GM18519 (cell line): ENCODE results near the gene EPC2.
A peak's percentile ranks its signal among the peaks of the same experiment; 100 is the strongest.
"Not testable (repeated sequence)": the region's sequence is repeated elsewhere in the genome, so short reads cannot be mapped to it uniquely, and the experiment has no call there.

ENCODE experiments used
- ATAC-seq: cut with Tn5 transposase; IDR thresholded peaks from one replicate; pipeline ENCODE4 v1.9.1; 2021; ENCODE audit warnings: mild to moderate bottlenecking, moderate library complexity; ENCODE audit not compliant: unreplicated experiment, low FRiP score

EPC2 gene

GRCh38 chr2:148790172-148790571, 145.6 kb downstream of the EPC2 start:
- not testable (repeated sequence) for ATAC-seq

GRCh38 chr2:148794558-148794957, 150.0 kb downstream of the EPC2 start:
- ATAC-seq = no peak

DNA sequence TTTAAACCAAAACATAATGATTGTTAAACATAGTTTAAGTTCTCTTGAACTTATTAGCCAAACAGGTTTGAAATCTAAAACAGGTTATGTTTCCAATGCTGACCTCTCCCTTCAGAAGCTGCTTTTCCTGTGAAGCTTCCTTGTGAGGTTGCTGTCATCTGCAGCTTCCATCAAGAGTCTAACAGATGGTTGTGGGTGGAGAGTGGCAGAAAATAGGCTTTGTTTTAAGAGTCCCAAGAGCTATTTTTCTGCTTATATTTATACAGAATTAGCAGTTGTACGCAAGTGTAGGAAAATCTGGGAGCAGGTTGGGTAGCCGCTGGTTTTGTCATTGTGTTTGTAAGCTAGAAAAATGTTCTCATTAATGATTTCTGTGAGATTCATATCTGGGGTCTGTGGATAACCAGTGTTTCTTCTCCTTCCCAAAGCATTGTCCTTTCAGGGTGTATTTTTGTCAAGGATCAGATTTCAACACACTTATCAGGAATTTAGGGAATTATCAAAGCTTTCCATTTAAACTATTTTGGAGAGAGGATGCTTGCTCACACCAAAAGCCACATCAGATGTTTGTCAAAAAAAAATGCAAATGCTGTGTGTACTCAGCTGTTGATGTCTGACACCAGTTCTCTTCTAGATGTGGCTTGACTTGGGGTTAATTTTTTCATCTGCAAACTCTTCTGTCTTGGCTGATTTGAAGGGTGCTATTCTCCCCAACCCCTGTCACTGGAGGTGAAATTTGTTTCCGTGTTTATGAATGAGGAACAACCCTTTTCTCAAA, 152.4 kb downstream of the EPC2 start:
- no peak for ATAC-seq

DNA sequence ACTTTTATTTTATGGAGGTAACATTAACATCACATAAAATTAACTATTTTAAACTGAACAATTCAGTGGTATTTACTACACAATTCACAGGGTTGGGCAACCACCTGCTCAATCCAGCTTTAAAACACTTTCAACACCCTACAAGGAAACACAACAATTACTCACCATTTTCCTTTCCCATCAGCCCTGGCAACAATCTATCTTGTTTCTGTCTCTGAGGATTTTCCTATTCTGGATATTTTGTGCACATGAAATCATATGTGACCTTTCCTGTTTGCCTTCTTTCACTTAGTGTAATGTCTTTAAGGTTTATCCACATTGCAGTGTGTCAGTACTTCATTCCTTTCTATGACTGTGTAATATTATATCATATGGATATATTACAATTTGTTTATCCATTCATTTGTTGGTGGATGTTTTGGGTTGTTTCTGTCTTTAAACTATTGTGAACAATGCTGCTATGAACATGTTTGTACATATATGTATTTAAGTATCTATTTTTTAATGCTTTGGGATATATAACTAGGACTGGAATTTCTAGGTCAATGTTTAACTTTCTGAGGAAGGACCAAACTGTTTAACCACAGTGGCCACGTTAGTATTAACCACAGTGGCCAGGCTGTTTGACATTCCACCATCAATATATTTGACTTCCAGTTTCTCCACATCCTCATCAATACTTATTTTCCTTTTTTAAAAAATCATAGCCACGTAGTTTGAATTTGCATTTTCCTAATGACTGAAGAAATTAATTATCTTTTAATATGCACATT, 158.1 kb downstream of the EPC2 start:
- no peak for ATAC-seq

- ATAC-seq = no peak
Observed at GRCh38 chr2:148810081-148810480, 165.5 kb downstream of the EPC2 start.

DNA sequence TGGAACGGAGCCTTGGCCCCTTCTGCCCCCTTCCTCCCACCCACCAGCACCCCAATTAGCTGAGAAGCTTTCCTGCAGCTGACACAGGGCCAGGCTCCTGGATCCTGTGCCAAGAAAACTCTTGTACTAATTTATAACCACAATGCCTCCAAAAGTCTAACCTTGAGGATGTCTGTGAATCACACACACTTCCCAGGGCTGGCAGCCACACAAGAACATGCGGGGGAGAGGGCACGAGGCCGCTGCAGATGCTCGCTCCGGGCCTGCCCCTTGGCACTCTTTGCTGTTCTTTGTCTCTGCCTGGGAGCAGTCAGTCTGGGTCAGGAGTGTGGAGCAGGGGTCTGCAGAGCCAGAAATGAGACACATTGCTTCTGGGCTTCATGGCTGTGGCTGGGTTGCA, 167.8 kb downstream of the EPC2 start:
- ATAC-seq = no peak

DNA sequence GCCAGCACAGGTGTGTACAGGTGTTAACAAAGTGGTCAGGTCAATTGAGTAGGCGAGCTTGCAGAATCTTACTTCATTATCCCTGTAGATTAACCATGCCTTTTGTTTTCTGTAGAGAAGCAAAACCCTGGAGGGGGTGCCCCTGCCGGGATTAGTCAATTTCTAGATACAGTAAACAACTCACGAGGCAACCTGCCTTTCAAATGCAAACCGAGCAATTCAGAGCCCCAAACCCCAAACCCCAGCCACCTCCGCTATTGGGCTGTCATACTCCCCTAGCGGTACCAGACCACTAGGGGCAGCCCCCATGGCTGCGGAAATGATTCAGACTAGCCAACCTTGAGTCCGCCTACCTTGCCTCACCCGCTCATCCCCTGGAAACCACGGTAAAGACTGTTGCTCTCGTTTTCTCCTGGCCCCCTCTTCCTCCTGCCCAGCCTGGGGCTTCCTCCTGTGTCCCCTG, 169.1 kb downstream of the EPC2 start:
- peak; percentile 100 for ATAC-seq

DNA sequence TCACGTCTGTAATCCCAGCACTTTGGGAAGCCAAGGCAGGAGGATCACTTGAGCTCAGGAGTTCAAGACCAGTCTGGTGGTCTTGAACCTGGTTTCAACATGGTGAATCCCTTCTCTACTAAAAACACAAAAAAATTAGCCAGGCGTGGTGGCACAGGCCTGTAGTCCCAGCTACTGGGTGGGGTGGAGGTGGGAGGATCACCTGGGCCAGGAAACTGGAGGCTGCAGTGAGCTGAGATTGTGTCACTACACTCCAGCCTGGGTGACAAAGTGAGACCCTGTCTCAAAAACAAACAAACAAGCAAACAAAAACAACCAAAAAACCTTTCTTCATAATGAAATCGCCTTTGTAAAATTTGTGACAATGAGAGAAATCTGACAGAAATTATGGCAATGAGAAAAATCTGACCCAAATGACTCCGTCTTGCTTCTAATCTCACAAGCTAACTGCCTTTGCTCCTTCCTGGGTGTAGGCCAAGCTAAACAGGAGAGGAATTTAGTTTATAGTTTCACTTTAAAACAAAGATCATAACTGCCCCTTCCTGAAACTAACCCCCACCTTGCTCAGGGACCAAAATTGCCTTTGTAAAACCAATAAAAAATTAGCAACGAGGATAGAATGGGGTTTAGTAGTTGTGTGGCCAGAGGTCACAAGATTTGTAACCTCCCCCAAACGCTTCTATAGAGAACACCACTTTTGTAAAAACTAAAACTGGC, 169.8 kb downstream of the EPC2 start:
- no peak for ATAC-seq

GRCh38 chr2:148814860-148815419, 170.4 kb downstream of the EPC2 start:
- no peak for ATAC-seq

DNA sequence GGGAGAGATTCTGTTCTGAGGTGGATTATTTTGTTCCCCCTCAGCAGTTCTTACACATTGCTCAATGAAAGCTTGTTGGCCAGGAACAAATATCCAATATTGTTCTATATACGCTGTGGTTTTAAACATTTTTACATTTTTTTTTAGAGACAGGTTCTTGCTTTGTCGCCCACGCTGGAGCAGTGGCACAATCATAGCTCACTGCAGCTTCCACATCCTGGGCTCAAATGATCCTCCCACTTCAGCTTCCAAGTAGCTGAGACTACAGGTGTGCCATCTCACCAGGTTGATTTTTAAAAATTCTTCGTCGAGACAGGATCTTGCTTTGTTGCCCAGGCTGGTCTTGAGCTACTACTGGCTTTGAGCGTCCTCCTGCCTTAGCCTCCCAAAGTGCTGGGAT, 171.6 kb downstream of the EPC2 start:
- no peak for ATAC-seq

GRCh38 chr2:148817210-148817708, 172.7 kb downstream of the EPC2 start:
- no peak for ATAC-seq

DNA sequence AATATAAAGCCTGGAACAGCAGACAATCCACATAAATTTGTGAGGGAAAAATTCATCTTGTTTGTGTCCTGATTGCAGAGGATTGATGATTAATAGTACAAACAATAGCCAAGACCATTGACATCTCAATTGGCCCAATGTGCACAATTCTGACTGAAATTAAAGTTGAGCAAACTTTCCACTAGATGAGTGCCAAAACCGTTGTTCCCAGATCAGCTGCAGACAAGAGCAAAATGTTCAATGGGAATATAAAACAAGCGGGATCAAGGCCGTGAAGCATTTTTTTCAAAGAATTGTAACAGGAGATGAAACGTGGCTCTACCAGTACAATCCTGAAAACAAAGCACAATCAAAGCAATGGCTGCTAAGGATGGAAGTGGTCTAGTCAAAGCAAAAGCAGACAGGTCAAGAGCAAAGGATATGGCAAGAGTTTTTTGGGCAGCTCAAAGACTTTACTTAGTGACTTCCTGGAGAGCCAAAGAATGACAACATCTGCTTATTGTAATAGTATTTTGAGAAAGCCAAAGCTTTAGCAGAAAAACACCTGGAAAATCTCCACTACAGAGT, 174.6 kb downstream of the EPC2 start:
- no peak for ATAC-seq

- ATAC-seq = no peak
Observed at GRCh38 chr2:148824190-148824589, 179.6 kb downstream of the EPC2 start.

- ATAC-seq = no peak
Observed at GRCh38 chr2:148826791-148827190, 182.2 kb downstream of the EPC2 start.

DNA sequence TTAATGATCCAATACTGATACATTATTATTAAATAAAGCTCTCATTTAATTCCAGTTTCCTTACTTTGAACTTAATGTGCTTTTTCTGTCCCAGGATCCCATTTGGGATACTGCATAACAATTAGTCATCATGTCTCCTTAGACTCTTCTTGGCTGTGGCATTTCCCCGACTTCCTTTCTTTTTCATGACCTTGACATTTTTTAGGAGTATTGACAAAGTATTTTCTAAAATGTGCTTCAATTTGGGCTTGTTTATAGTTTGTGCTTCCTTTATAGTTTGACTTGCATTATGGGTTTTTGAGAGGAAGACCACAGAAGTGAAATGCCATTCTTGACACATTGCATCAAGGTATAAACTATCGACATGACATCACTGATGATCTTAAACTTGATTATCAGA, 184.4 kb downstream of the EPC2 start:
- ATAC-seq = no peak

- ATAC-seq = no peak
Observed at GRCh38 chr2:148829618-148830017, 185.1 kb downstream of the EPC2 start.

DNA sequence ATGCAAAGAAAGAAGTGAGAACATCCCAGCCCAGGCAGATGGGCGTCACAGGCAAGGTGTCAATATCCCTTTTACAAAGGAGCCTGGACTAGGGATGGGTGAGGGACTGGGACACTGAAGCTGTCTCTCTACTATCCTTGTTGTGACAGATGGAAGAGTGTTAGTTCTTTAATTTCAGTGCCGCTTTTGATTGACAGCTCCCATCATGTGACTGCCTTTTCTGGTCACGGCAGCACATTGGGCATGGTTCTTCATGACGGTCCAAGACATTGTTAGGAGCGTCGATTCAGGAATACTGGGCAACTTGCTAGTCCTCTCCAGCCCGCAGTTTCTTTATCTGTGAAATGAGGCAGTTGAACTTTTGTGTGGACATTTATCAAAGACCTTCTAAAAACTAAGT, 188.1 kb downstream of the EPC2 start:
- ATAC-seq = no peak
